Midbrain (tissue), 1 donor: ENCODE data around the gene EGLN2.
A peak's percentile ranks its signal among the peaks of the same experiment; 100 is the strongest.
"Not testable (repeated sequence)": the region's sequence is repeated elsewhere in the genome, so short reads cannot be mapped to it uniquely, and the experiment has no call there.

ENCODE experiments used
- DNase-seq: peaks from one replicate; lab custom pipeline; 2025; lab: John Stamatoyannopoulos, UW

Gene EGLN2

DNA sequence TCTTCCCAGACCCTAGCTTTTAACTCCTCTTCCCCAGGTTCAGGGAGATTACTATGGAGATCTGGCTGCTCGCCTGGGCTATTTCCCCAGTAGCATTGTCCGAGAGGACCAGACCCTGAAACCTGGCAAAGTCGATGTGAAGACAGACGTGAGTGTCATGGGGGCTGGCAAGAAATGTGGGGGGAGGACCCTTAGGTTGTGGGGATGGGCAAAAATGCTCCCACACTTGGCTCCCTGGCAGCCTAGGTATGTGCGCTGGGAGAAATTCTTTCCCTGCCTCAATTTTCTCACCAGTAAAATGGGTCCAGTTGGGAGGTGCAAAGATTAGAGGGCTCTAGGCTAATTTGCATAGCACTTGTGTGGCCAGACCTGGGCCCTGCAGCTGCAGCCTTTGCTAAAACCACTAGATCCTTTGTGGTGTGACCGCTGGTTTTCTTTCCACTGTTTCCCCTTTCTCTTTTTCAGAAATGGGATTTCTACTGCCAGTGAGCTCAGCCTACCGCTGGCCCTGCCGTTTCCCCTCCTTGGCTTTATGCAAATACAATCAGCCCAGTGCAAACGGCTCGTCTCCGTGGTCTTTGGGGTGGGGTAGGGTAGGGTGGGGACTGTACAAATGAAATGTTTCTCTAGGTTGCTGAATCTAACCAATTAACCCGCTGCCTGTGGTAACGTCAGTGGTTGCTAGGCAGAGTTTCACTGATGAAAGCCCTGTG is 21.9 kb upstream of the EGLN2 start:
- DNase-seq = peak; percentile 93

GRCh38 chr19:40777645-40777936 is 21.4 kb upstream of the EGLN2 start:
- no peak for DNase-seq

- peak; percentile 99 for DNase-seq
These were observed 20.9 kb upstream of the EGLN2 start, which contains the start of gene RAB4B for GRCh38 chr19:40777937-40778705. Gene RAB4B (plus strand): TSS chr19:40778247. CDS start chr19:40778376, 129 bp downstream.

GRCh38 chr19:40778706-40779284 is 20.2 kb upstream of the EGLN2 start:
- no peak for DNase-seq

DNA sequence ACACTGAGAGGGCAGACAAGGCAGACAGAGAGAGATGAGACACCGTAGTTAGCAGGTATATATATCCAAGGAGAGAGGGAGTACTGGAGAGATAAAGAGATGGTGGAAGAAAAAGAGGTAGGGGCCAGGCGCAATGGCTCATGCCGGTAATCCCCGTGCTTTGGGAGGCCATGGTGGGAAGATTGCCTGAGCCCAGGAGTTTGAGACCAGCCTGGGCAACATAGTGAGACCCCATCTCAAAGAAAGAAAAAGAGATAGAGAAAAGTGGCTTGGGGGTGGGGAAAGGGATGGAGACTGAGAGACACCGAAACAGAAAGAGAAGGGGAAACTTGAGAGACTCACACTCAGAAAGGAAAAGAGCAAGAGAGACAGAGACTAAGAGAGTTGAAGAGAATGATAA is 18.4 kb upstream of the EGLN2 start:
- DNase-seq = no peak

DNA sequence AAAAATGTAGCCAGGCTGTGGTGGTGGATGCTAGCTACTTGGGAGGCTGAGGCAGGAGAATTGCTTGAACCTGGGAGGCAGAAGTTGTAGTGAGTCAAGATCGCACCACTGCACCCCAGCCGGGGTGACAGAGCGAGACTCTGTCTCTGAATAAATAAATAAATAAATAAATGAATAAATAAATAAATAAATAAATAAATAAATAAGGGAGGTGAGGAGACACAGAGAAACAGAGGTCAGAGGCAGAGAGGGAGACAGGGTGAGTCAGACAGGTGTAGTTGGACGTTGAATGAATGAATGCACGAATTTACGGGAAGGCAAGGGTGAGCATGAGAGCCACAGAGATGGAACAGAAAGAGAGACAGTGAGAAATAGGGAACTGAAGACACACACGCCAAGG is 17.9 kb upstream of the EGLN2 start:
- no peak for DNase-seq

- DNase-seq = no peak
These were observed 15.3 kb upstream of the EGLN2 start for GRCh38 chr19:40783711-40784110.

DNA sequence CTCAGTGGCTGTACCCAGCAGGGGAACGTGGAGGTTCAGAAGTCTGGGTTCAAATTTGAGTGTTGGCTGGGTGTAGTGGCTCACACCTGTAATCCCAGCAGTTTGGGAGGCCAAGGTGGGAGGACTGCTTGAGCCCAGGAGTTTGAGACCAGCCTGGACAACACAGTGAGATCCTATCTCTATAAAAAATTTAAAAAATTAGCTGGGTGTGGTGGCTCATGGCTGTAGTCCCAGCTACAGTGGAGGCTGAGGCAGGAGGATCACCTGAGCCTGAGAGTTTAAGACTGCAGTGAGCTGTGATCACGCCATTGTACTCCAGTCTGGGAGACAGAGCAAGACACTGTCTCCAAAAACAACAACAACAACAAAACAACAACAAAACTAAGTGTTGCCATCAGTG is 14.8 kb upstream of the EGLN2 start:
- not testable (repeated sequence) for DNase-seq

GRCh38 chr19:40785526-40785925 is 13.5 kb upstream of the EGLN2 start:
- DNase-seq = no peak

DNA sequence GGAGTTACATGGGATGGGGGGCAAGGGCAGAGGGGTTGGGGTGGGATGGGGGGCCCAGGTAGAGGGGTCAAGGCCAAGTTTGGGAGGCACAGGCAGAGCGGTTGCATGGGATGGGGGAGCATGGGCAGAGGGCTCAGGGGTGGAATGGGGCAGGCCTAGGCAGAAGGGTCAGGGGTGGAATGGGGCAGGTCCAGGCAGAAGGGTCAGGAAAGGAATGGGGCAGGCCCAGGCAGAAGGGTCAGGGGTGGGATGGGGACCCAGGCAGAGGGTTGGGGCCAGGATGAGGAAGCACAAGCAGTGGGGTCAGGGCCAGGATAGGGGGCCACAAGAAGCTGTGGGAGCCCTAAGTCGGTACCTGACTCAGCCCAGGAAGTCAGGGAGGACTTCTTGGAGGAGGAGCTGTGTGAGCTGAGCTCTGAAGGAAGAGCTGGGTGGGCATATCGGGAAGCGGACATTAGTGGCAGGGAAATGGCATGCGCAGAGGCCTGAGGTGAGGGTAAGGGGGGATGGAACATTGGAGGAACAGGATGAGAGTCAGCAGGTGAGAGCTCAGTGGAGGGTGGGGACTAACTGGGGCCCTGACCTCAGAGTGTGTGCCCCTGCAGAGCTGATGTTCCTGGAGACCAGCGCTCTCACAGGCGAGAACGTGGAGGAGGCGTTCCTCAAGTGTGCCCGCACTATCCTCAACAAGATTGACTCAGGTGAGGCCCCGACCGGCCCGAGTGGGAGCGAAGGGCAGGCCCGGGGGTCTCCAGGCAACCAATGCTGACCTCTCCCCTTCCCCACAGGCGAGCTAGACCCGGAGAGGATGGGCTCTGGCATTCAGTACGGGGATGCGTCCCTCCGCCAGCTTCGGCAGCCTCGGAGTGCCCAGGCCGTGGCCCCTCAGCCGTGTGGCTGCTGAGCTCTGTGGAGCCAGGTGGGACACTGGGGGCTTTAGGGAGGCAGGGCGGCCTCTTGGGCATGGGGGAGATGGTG is 12.6 kb upstream of the EGLN2 start:
- no peak for DNase-seq

- DNase-seq = no peak
These were observed 7.6 kb upstream of the EGLN2 start for GRCh38 chr19:40791349-40791748.

DNA sequence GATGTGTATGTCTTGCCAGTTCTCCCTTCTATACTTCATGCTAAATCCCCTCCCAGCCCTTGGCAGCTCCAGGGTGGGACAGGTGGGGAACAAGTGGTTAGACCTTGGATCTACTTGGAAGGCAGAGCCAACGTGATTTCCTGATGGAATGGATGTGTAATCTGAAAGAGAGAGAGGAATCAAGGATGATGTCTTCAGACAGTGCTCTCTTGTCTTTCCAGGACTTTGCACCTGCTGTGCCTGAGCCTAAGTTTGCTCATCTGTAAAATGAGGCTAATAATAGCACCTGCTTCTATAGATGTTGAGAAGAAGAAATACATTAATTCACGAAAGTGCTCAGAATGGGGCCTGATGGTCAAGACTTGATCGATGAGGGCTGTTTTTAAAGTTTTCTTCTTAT is 7.0 kb upstream of the EGLN2 start:
- no peak for DNase-seq

GRCh38 chr19:40797166-40797962 is 1.6 kb upstream of the EGLN2 start:
- no peak for DNase-seq

GRCh38 chr19:40797963-40798682 is 868 bp upstream of the EGLN2 start:
- no peak for DNase-seq

- DNase-seq = no peak
These were observed 757 bp downstream of the EGLN2 start for GRCh38 chr19:40799558-40800338.

GRCh38 chr19:40800339-40800996 is 1.5 kb downstream of the EGLN2 start:
- no peak for DNase-seq

DNA sequence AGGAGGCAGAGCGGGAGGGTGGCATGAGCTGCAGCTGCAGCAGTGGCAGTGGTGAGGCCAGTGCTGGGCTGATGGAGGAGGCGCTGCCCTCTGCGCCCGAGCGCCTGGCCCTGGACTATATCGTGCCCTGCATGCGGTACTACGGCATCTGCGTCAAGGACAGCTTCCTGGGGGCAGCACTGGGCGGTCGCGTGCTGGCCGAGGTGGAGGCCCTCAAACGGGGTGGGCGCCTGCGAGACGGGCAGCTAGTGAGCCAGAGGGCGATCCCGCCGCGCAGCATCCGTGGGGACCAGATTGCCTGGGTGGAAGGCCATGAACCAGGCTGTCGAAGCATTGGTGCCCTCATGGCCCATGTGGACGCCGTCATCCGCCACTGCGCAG is 2.0 kb downstream of the EGLN2 start:
- DNase-seq = no peak

- no peak for DNase-seq
These were observed 2.7 kb downstream of the EGLN2 start for GRCh38 chr19:40801426-40802299.
